B cell (primary cell): ENCODE data around the gene TTC13. TPM values are rescaled to one million over a fixed set of nuclear protein-coding genes. Genes with fewer than 3 reads are reported as not detected.

Experiments used
- ATAC-seq: fragments of 200-7000 bp; cut with Tn5 transposase; one replicate; pipeline ENCODE4 v1.10.0; 2021; ENCODE audit warnings: low read depth, mild to moderate bottlenecking, moderate number of reproducible peaks, moderate library complexity
- CTCF ChIA-PET: fragments of 350-600 bp; sonication (Branson Sonifier 250); formaldehyde crosslinking; loops from one replicate; lab custom pipeline; 2021; ENCODE audit warnings: antibody characterized with exemption, inconsistent platforms; lab: Charles Lee
- POLR2A ChIA-PET: fragments of 350-600 bp; sonication (Branson Sonifier 250); formaldehyde crosslinking; loops from one replicate; lab custom pipeline; 2021; ENCODE audit warnings: antibody characterized with exemption; lab: Charles Lee
- DNase-seq: peaks from one replicate; pipeline ENCODE4 v3.0.0; 2013
- H2AFZ ChIP-seq: 2 replicates; pipeline ENCODE4 v1.6.1; 2012; ENCODE audit warnings: mild to moderate bottlenecking, low read depth, low read length; ENCODE audit not compliant: insufficient read depth, poor library complexity, severe bottlenecking
- H3K27ac ChIP-seq, 2 donors: 1 replicate in 1 of 2; 2 replicates in 1 of 2; pipeline ENCODE4 v1.5.1; 2012 to 2013; ENCODE audit warnings: low read length in 2 of 2, mild to moderate bottlenecking in 2 of 2, moderate library complexity in 1 of 2
- H3K27me3 ChIP-seq, 4 experiments: fragments of 200-600 bp in 1 of 4; sonication (generic) in 1 of 4; replicated peaks in 1 of 4; 1 replicate in 2 of 4; 2 replicates in 2 of 4; pipeline versions ENCODE4 v1.6.1 to v1.7.0; 2013 to 2016; ENCODE audit warnings: low read length in 3 of 4, mild to moderate bottlenecking in 2 of 4, mixed read lengths in 1 of 4, moderate library complexity in 1 of 4; ENCODE audit not compliant: insufficient read depth in 4 of 4, control insufficient read depth in 3 of 4; ENCODE audit errors: control extremely low read depth in 1 of 4
- H3K36me3 ChIP-seq, 2 experiments: replicated peaks in 1 of 2; 1 replicate in 1 of 2; 2 replicates in 1 of 2; pipeline versions ENCODE4 v1.6.1 to v1.7.1; 2013; ENCODE audit warnings: low read length in 1 of 2; ENCODE audit not compliant: insufficient read depth in 2 of 2, control insufficient read depth in 1 of 2; ENCODE audit errors: control extremely low read depth in 1 of 2, extremely low read depth in 1 of 2
- H3K4me1 ChIP-seq, 2 donors: fragments of 200-600 bp in 1 of 2; sonication (generic) in 1 of 2; 1 replicate in 1 of 2; 2 replicates in 1 of 2; pipeline versions ENCODE4 v1.5.1 to v1.6.1; 2013 to 2017; ENCODE audit warnings: low read length in 2 of 2; ENCODE audit not compliant: control insufficient read depth in 2 of 2, insufficient read depth in 2 of 2
- H3K4me2 ChIP-seq: replicated peaks from 2 replicates; pipeline ENCODE3; 2012; ENCODE audit warnings: mild to moderate bottlenecking, low read depth, low read length; ENCODE audit not compliant: poor library complexity, severe bottlenecking
- H3K4me3 ChIP-seq, 5 experiments: fragments of 200-600 bp in 1 of 5; sonication (generic) in 1 of 5; 1 replicate in 3 of 5; 2 replicates in 2 of 5; pipeline versions ENCODE4 v1.5.1 to v1.7.0; 2011 to 2016; ENCODE audit warnings: low read length in 4 of 5, mild to moderate bottlenecking in 4 of 5, low read depth in 2 of 5, control low read depth in 1 of 5, moderate library complexity in 1 of 5; ENCODE audit not compliant: insufficient read depth in 1 of 5; ENCODE audit errors: control extremely low read depth in 1 of 5, extremely low read depth in 1 of 5
- H3K79me2 ChIP-seq: fragments of 200-600 bp; sonication (generic); one replicate; pipeline ENCODE4 v1.6.0; 2016; ENCODE audit warnings: low read length; ENCODE audit not compliant: control insufficient read depth, insufficient read depth
- H3K9ac ChIP-seq: fragments of 200-600 bp; sonication (generic); 2 replicates; pipeline ENCODE4 v1.6.1; 2017; ENCODE audit warnings: mild to moderate bottlenecking, low read length, moderate library complexity
- H3K9me3 ChIP-seq, 3 donors: one replicate each; pipeline versions ENCODE4 v1.6.1 to v1.7.1; 2013; ENCODE audit warnings: low read length in 2 of 3; ENCODE audit not compliant: control insufficient read depth in 2 of 3, insufficient read depth in 1 of 3; ENCODE audit errors: control extremely low read depth in 1 of 3
- H4K20me1 ChIP-seq: 2 replicates; pipeline ENCODE4 v1.6.0; 2012; ENCODE audit warnings: mild to moderate bottlenecking, low read length; ENCODE audit not compliant: insufficient read depth, control insufficient read depth, poor library complexity, severe bottlenecking
- H3K27ac Mint-ChIP-seq: one replicate; pipeline ENCODE4 v1.8.0; 2021; ENCODE audit warnings: mixed read lengths
- H3K27me3 Mint-ChIP-seq: one replicate; pipeline ENCODE4 v1.8.0; 2021; ENCODE audit warnings: mixed read lengths
- H3K4me1 Mint-ChIP-seq: one replicate; pipeline ENCODE4 v1.8.0; 2021; ENCODE audit warnings: mixed read lengths
- H3K4me3 Mint-ChIP-seq: one replicate; pipeline ENCODE4 v1.8.0; 2021; ENCODE audit warnings: mixed read lengths
- H3K9me3 Mint-ChIP-seq: one replicate; pipeline ENCODE4 v1.8.0; 2022; ENCODE audit warnings: mixed read lengths; ENCODE audit not compliant: insufficient read depth
- EZH2 ChIP-seq: IDR thresholded peaks from 2 replicates; pipeline ENCODE4 v1.6.1; 2012; ENCODE audit warnings: borderline replicate concordance, low read depth, mild to moderate bottlenecking, moderate library complexity, low read length; ENCODE audit not compliant: insufficient read depth, poor library complexity, severe bottlenecking
- WGBS: methylation state at CpG from one replicate; pipeline ENCODE4 v1.1.5; 2013; ENCODE audit warnings: missing lambda C conversion rate; ENCODE audit not compliant: insufficient coverage; 5-methylcytosine and 5-hydroxymethylcytosine counted together
- intact Hi-C: fragments of 100-400 bp; cut with micrococcal nuclease; formaldehyde crosslinking; loops from one replicate; pipeline ENCODE4 v1.10.0; 2022
- polyA plus RNA-seq: library from polyadenylated mRNA; depleted of rRNA; stranded (reverse); fragments of >200 nt; gene quantifications from 2 replicates; pipeline ENCODE4 v1.2.3, GENCODE V29; 2012
- total RNA-seq, 2 donors: library from RNA; stranded (reverse); fragments of 120-200 nt in 1 of 2; gene quantifications; 1 replicate in 1 of 2; 2 replicates in 1 of 2; pipeline versions ENCODE4 v1.2.3 to v1.2.4, GENCODE V29; 2013 to 2022
- TF ChIP-seq, protein P1 (sequence below): fragments of 200-600 bp; IDR thresholded peaks from one replicate; pipeline ENCODE4 v1.8.0; 2022; ENCODE audit warnings: antibody characterized with exemption, mild to moderate bottlenecking

The TTC13 gene
- total and polyA plus RNA-seq, 2 donors (not counting 1 experiment from before 2014, with no cell fraction given), result 33.9 to 55.0 TPM

DNA sequence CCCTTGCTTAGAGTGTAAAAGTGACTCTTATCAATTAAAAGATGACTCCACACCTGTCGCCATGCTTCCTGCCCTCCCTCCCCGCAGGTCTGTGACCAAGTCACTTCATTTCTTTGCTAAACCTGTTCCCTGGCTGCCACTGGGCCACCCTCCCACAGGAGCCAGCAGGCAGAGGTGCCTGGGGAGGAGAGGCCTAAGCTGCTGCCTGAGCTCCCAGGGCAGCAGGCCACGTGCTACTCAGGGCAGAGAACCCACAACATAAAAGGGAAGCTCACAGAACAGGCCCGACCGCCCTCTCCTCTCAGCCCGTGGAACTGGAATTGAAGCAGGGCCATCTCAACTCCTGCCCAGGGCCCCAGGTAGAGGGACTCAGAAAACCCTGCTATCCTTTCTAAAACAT is 115.2 kb downstream of the TTC13 start:
- POLR2A ChIA-PET, result no interaction called here
- no peak overlapping the region for H3K9ac ChIP-seq
- no peak overlapping the region for H3K4me3 ChIP-seq
- peaks cover 8 to 9% of the 10 kb centered on the region in 2 donors for H3K4me1 ChIP-seq
- DNase-seq, result peak; percentile 18
- no peak overlapping the region for H2AFZ ChIP-seq
- peaks cover 0 to 10% (median 7%) of the 10 kb centered on the region in 4 experiments for H3K27me3 ChIP-seq
- Mint-ChIP-seq H3K4me3 (no peak overlapping the region), H3K4me1 (peaks cover 16% of the 10 kb centered on the region), H3K27me3 (peaks cover 9% of the 10 kb centered on the region), H3K9me3 (no peaks in the 10 kb centered on the region), H3K27ac (no peak overlapping the region)
- no peaks in the 10 kb centered on the region for H3K9me3 ChIP-seq
- CTCF ChIA-PET, result no interaction called here
- intact Hi-C loops, result no loop called here
- TF ChIP-seq EZH2, result no peak
- TF ChIP-seq, protein P1, sequence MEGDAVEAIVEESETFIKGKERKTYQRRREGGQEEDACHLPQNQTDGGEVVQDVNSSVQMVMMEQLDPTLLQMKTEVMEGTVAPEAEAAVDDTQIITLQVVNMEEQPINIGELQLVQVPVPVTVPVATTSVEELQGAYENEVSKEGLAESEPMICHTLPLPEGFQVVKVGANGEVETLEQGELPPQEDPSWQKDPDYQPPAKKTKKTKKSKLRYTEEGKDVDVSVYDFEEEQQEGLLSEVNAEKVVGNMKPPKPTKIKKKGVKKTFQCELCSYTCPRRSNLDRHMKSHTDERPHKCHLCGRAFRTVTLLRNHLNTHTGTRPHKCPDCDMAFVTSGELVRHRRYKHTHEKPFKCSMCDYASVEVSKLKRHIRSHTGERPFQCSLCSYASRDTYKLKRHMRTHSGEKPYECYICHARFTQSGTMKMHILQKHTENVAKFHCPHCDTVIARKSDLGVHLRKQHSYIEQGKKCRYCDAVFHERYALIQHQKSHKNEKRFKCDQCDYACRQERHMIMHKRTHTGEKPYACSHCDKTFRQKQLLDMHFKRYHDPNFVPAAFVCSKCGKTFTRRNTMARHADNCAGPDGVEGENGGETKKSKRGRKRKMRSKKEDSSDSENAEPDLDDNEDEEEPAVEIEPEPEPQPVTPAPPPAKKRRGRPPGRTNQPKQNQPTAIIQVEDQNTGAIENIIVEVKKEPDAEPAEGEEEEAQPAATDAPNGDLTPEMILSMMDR, result no peak
- ATAC-seq, result no peak
- H3K4me2 ChIP-seq, result no peak overlapping the region
- H3K79me2 ChIP-seq, result no peaks in the 10 kb centered on the region
- H3K27ac ChIP-seq, result no peak overlapping the region
- H3K36me3 ChIP-seq, result no peaks in the 10 kb centered on the region
- H4K20me1 ChIP-seq, result no peaks in the 10 kb centered on the region
- 21% methylated on average over 5 of the region's 6 CpGs for WGBS

DNA sequence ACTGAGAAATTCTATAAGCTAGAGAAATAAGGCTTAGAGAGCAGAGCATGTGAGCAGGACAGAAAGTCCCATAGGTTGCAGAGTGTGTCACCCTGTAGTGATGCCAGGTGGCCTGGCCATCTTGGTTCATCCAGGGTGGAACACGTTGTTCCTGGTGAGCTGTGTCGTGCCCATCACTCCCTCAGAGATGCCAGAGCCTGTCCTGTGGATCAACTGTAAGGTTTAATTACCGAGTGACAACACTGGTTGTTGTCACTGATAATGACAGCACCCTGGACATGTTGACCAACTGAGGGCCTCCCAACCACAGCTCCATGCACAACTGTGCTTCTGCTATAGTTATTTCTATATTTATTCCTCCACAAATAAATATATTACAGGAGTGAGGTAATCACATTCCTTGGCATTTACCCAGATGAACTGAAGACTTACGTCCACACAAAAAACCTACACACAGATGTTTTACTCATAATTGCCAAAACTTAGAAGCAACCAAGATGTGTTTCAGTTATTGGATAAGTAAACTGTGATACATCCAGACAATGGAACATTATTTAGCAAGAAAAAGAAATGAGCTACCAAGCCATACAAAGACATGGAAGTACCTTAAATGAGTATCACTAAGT is 116.6 kb downstream of the TTC13 start:
- ChIA-PET CTCF (no interaction called here), POLR2A (no interaction called here)
- Histone ChIP-seq H3K4me1 (peaks cover 1 to 4% of the 10 kb centered on the region in 2 donors), H3K79me2 (no peaks in the 10 kb centered on the region), H3K4me3 (no peak overlapping the region), H3K9ac (no peak overlapping the region), H3K4me2 (no peak overlapping the region), H4K20me1 (no peaks in the 10 kb centered on the region), H2AFZ (no peak overlapping the region), H3K27me3 (peaks cover 0 to 5% (median under 1%) of the 10 kb centered on the region in 4 experiments), H3K36me3 (no peaks in the 10 kb centered on the region), H3K9me3 (no peaks in the 10 kb centered on the region), H3K27ac (no peak overlapping the region)
- Mint-ChIP-seq H3K4me3 (no peak overlapping the region), H3K9me3 (no peaks in the 10 kb centered on the region), H3K4me1 (peaks cover 9% of the 10 kb centered on the region), H3K27ac (no peak overlapping the region), H3K27me3 (peaks cover 4% of the 10 kb centered on the region)
- intact Hi-C loops, result no loop called here
- ATAC-seq (no peak), DNase-seq (no peak)
- TF ChIP-seq, protein P1, result no peak
- TF ChIP-seq EZH2, result no peak
- WGBS, result 94% methylated on average over 2 of the region's 4 CpGs
